K562 (cell line): Measurements from ENCODE around the gene CD37. TPM values are rescaled to one million over a fixed set of nuclear protein-coding genes. Genes with fewer than 3 reads are reported as not detected.

ENCODE experiments used
- ATAC-seq: fragments of 200-7000 bp; cut with Tn5 transposase; 3 replicates; pipeline ENCODE4 v1.9.1; 2020; ENCODE audit warnings: moderate library complexity
- BruUV-seq: library from RNA; stranded (reverse); fragments of 400-500 nt; replicated peaks from 2 replicates; lab custom pipeline; 2021; lab: Mats Ljungman, UMichigan
- CTCF ChIA-PET: fragments of 300-600 bp; formaldehyde crosslinking; extraction: SDS; loops from one replicate; lab custom pipeline; 2021; ENCODE audit warnings: low intra/inter-chr PET ratio; lab: Yijun Ruan, JAX
- POLR2A ChIA-PET: fragments of 300-600, 350-650 bp; sonication (Branson Sonifier 250); formaldehyde crosslinking; extraction: SDS; loops from one replicate; lab custom pipeline; 2021; ENCODE audit warnings: antibody characterized with exemption, inconsistent platforms; lab: Yijun Ruan, JAX
- DNase-seq, 4 experiments: peaks; one replicate each; pipeline versions ENCODE4 v3.0.0 to v3.0.0-alpha.2; 2011 to 2018; ENCODE audit warnings: low spot score in 3 of 4, mixed read lengths in 3 of 4; ENCODE audit errors: extremely low read depth in 1 of 4
- FAIRE-seq: peaks from 2 replicates; lab custom pipeline; 2011; peaks lifted over from hg19 to GRCh38; lab: Jason Lieb, UNC
- H2AFZ ChIP-seq: 2 replicates; pipeline ENCODE4 v1.6.0; 2011; ENCODE audit warnings: low read depth, low read length, control low read depth, inconsistent platforms
- H3K27ac ChIP-seq: fragments of 200-600 bp; 3 replicates; pipeline ENCODE4 v1.8.0; 2011; ENCODE audit warnings: low read depth, mild to moderate bottlenecking, control low read depth, inconsistent platforms, low read length, moderate library complexity, mixed read lengths; ENCODE audit errors: extremely low read depth
- H3K27me3 ChIP-seq, 2 experiments: fragments of 300-600 bp in 1 of 2; 2 replicates in 1 of 2; 3 replicates in 1 of 2; pipeline versions ENCODE4 v1.6.0 to v1.8.0; 2011; ENCODE audit warnings: inconsistent platforms in 2 of 2, low read length in 2 of 2, mild to moderate bottlenecking in 1 of 2, mixed read lengths in 1 of 2, moderate library complexity in 1 of 2; ENCODE audit not compliant: control insufficient read depth in 2 of 2, insufficient read depth in 2 of 2
- H3K36me3 ChIP-seq: fragments of 300-600 bp; 3 replicates; pipeline ENCODE4 v1.8.0; 2011; ENCODE audit warnings: mild to moderate bottlenecking, low read length, inconsistent platforms; ENCODE audit not compliant: control insufficient read depth, insufficient read depth
- H3K4me1 ChIP-seq, 2 experiments: fragments of 200-600 bp in 1 of 2; replicated peaks in 1 of 2; 2 replicates in 1 of 2; 3 replicates in 1 of 2; pipeline versions ENCODE4 v1.5.1 to v1.8.0; 2011; ENCODE audit warnings: inconsistent platforms in 2 of 2, low read length in 2 of 2, mild to moderate bottlenecking in 1 of 2, mixed read lengths in 1 of 2, moderate library complexity in 1 of 2; ENCODE audit not compliant: control insufficient read depth in 2 of 2, insufficient read depth in 2 of 2
- H3K4me2 ChIP-seq: 2 replicates; pipeline ENCODE4 v1.6.1; 2011; ENCODE audit warnings: low read length, control low read depth, inconsistent platforms, mixed read lengths; ENCODE audit not compliant: insufficient read depth
- H3K4me3 ChIP-seq: fragments of 200-600 bp; sonication (generic), shearing (Covaris generic); 2 replicates; pipeline ENCODE4 v1.5.1; 2016; ENCODE audit warnings: control low read depth, inconsistent platforms
- H3K79me2 ChIP-seq: fragments of 200-600 bp; 3 replicates; pipeline ENCODE4 v1.8.0; 2011; ENCODE audit warnings: low read length, inconsistent platforms; ENCODE audit not compliant: control insufficient read depth, insufficient read depth
- H3K9ac ChIP-seq, 2 experiments: 2 replicates each; pipeline versions ENCODE4 v1.6.0 to v1.6.1; 2011; ENCODE audit warnings: low read depth in 2 of 2, low read length in 2 of 2, control low read depth in 1 of 2, inconsistent platforms in 1 of 2, mild to moderate bottlenecking in 1 of 2, mixed read lengths in 1 of 2; ENCODE audit not compliant: insufficient read depth in 1 of 2
- H3K9me1 ChIP-seq: one replicate; pipeline ENCODE4 v1.6.0; 2011; ENCODE audit warnings: inconsistent platforms, mild to moderate bottlenecking, low read length, moderate library complexity; ENCODE audit not compliant: control insufficient read depth, insufficient read depth
- H3K9me3 ChIP-seq: replicated peaks from 2 replicates; pipeline ENCODE4 v1.5.1; 2011; ENCODE audit warnings: low read depth, low read length, inconsistent platforms; ENCODE audit not compliant: control insufficient read depth, insufficient read depth
- H4K20me1 ChIP-seq: replicated peaks from 2 replicates; pipeline ENCODE4 v1.6.1; 2011; ENCODE audit warnings: low read length, inconsistent platforms, mixed read lengths; ENCODE audit not compliant: control insufficient read depth, insufficient read depth
- CTCF ChIP-seq, 3 experiments: IDR thresholded peaks in 2 of 3; conservative IDR thresholded peaks in 1 of 3; 2 replicates each; pipeline ENCODE4 v1.5.1; 2011 to 2012; ENCODE audit warnings: low read length in 3 of 3, mild to moderate bottlenecking in 3 of 3, control low read depth in 2 of 3, improper control_type of control experiment in 1 of 3, inconsistent platforms in 1 of 3, low read depth in 1 of 3, mixed read lengths in 1 of 3, moderate library complexity in 1 of 3; ENCODE audit not compliant: insufficient read depth in 2 of 3
- MAFF ChIP-seq: IDR thresholded peaks from 2 replicates; pipeline ENCODE4 v1.6.1; 2012; ENCODE audit warnings: low read length, improper control_type of control experiment
- MYNN ChIP-seq, 2 experiments: sonication (generic); formaldehyde crosslinking in 1 of 2; IDR thresholded peaks; 2 replicates each; pipeline versions ENCODE4 v1.5.0 to v1.6.1; 2016 to 2020; ENCODE audit warnings: antibody characterized with exemption in 1 of 2, missing genetic modification reagents in 1 of 2
- WGBS: fragments of 100-300 bp; shearing (Covaris generic); methylation state at CpG from one replicate; pipeline ENCODE4 v1.1.6; 2016; ENCODE audit warnings: low coverage, mixed read lengths; ENCODE audit not compliant: insufficient coverage; ENCODE audit errors: missing lambda C conversion rate; 5-methylcytosine and 5-hydroxymethylcytosine counted together
- in situ Hi-C: fragments of 300-500 bp; cut with MboI; formaldehyde crosslinking; loops from 4 replicates; pipeline ENCODE4 v1.15.0; 2018; ENCODE audit warnings: inconsistent platforms, mixed read lengths
- intact Hi-C: fragments of 100-400 bp; cut with micrococcal nuclease; formaldehyde crosslinking; loops from 2 replicates; pipeline ENCODE4 v1.14.2; 2022
- polyA plus RNA-seq, 8 experiments: library from polyadenylated mRNA; depleted of rRNA in 4 of 8; stranded (reverse) in 5 of 8; unstranded in 3 of 8; fragments of >200 nt; fragmentation: Nextera tagmentation in 2 of 8; fragmentation: Illumina TruSeq in 1 of 8; extraction: Ambion mirVana in 2 of 8; extraction: Trizol in 1 of 8; gene quantifications; 2 replicates each; pipeline versions ENCODE4 v1.2.1 to v1.2.3, GENCODE V29; 2011 to 2014; ENCODE audit warnings: inconsistent platforms in 1 of 8, missing spikeins in 1 of 8
- total RNA-seq, 7 experiments: library from RNA; depleted of rRNA in 6 of 7; stranded (reverse); fragments of >200 nt in 6 of 7; fragmentation: Illumina TruSeq in 2 of 7; extraction: Trizol in 2 of 7; gene quantifications; 2 replicates each; pipeline versions ENCODE4 v1.2.1 to v1.2.3, GENCODE V29; 2011 to 2021; ENCODE audit warnings: low replicate concordance in 1 of 7
- TF ChIP-seq, protein P1 (sequence below): fragments of 450-650 bp; IDR thresholded peaks from 2 replicates; pipeline ENCODE4 v1.6.1; 2016; ENCODE audit warnings: antibody characterized with exemption

The CD37 gene
- total and polyA plus RNA-seq, 9 of the 15 experiments (the other 6 are each of a cell fraction or from before 2014, with no cell fraction given), result 2.5 to 19.0 (median 7.4) TPM

DNA sequence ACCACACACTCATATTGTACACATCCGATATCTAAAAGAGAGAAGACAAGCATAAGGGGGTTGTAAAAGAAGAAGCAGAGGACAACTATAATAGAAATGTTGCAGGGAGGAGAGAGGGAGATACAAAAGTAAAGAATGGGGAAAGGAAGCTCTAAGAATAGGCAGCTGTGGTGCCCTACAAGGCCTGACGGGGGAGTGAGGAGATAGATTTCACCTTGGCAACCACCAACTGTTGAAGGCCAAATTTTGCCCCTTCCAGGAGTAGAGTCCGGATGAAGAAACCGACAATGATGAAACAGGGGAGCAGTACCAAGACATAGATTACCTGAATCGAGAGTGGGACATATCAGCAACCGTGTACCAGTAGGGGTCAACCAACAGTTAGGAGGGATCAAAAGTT is 26.1 kb upstream of the CD37 start:
- no TSS peak for BruUV-seq
- Histone ChIP-seq H3K27me3 (no peaks in the 10 kb centered on the region), H2AFZ (no peak overlapping the region), H3K36me3 (no peaks in the 10 kb centered on the region), H3K79me2 (no peaks in the 10 kb centered on the region), H3K9me3 (no peaks in the 10 kb centered on the region), H3K9ac (no peak overlapping the region), H3K9me1 (no peaks in the 10 kb centered on the region), H4K20me1 (no peaks in the 10 kb centered on the region), H3K4me3 (no peak overlapping the region), H3K4me1 (no peaks in the 10 kb centered on the region), H3K27ac (no peak overlapping the region), H3K4me2 (no peak overlapping the region)
- no peak for TF ChIP-seq MYNN (IDR thresholded peaks at IDR 0.05)
- TF ChIP-seq MYNN (CRISPR knock-in tag; IDR thresholded peaks at IDR 0.05), result no peak
- TF ChIP-seq MAFF, result no peak
- TF ChIP-seq, protein P1, sequence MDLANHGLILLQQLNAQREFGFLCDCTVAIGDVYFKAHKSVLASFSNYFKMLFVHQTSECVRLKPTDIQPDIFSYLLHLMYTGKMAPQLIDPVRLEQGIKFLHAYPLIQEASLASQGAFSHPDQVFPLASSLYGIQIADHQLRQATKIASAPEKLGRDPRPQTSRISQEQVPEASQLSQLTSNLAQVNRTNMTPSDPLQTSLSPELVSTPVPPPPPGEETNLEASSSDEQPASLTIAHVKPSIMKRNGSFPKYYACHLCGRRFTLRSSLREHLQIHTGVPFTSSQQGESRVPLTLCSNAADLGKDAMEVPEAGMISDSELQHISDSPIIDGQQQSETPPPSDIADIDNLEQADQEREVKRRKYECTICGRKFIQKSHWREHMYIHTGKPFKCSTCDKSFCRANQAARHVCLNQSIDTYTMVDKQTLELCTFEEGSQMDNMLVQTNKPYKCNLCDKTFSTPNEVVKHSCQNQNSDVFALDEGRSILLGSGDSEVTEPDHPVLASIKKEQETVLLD, result no peak
- peak in 2 of 3 experiments; percentile 27 to 29; a peak in 1 of 6 replicates for TF ChIP-seq CTCF (IDR thresholded peaks at IDR 0.05 in 2 of 3, conservative IDR thresholded peaks at IDR 0.05 in 1 of 3; ENCODE audit: insufficient read depth in 2 of 3, low read depth in 1 of 3, low read length in 3 of 3)
- DNase-seq (no peak), ATAC-seq (peak; percentile 31; the same call in 1 of the 3 replicates), FAIRE-seq (no peak)
- CTCF ChIA-PET, result no interaction called here
- intact Hi-C loops (loop anchor here (10.0 kb wide), 1 partner anchor 84 kb away; no protein-coding TSS in a partner anchor), in situ Hi-C loops (no loop called here)
- 24% methylated on average over 6 of the region's 6 CpGs for WGBS
- POLR2A ChIA-PET, result interaction anchor here (1.0 kb wide), 2 partner anchors 15 to 20 kb away, joined by 3 read pairs; no protein-coding TSS in a partner anchor
